NCI-H2107 (cell line): ENCODE measurements around the gene CAB39.

Source experiments
- DNase-seq: peaks from one replicate; lab custom pipeline; 2025; lab: John Stamatoyannopoulos, UW

Gene CAB39

DNA sequence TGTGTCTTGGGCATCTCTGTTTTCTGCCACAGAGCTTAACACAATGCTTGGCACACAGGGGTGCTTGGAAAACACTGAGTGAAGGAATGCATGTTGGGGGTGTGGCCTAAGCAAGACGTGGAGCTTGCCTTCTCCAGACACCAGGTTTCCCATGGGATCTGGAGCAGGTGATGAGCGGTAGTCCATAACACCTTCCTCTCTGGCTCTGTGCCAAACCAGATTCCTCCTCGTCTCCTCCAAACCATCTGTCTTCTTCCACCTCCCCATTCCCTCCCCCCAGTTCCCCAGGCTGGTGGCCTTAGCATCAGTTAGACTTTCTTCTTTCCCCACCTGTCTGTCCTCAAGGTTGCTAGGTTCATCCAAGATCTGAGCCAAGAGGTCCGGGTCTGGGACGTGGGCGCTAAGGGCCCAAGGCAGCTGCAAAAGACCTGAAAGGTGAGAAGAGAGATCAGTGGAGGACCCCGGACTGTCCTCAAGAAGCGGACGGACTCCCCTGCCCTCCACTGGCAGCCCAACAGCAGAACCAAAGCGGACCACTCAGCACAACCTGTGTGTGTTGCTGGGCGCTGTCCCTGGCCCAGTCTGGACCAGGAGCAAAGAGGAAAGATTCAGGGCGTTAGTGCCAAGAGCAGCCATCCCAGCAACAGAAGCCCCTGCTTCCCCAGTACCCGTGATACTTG is 150.9 kb downstream of the CAB39 start:
- no peak for DNase-seq

DNA sequence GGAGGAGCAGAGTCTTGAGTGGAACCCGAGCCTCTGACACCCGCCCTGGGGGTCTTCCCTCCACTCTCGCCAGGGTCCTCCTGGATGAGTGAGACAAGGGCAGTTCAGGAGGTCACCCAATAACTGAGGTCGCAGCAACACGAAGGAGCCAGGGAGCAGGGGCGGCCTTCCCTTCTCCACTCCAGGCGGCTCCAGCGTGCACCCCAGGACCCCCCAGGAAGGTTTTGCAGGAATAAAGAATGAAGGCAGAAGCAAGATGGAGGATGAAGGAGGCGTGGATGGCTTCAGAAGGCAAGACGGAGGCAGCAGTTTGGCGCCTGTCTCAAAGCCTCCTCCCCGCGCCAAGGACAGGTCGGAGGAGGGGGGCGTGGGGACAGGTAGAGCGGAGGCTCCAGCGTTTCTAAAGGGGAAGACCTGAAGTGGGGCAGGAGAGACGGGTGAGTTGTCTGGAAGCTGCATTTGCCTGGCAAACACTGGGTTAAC is 151.5 kb downstream of the CAB39 start:
- DNase-seq = no peak

DNA sequence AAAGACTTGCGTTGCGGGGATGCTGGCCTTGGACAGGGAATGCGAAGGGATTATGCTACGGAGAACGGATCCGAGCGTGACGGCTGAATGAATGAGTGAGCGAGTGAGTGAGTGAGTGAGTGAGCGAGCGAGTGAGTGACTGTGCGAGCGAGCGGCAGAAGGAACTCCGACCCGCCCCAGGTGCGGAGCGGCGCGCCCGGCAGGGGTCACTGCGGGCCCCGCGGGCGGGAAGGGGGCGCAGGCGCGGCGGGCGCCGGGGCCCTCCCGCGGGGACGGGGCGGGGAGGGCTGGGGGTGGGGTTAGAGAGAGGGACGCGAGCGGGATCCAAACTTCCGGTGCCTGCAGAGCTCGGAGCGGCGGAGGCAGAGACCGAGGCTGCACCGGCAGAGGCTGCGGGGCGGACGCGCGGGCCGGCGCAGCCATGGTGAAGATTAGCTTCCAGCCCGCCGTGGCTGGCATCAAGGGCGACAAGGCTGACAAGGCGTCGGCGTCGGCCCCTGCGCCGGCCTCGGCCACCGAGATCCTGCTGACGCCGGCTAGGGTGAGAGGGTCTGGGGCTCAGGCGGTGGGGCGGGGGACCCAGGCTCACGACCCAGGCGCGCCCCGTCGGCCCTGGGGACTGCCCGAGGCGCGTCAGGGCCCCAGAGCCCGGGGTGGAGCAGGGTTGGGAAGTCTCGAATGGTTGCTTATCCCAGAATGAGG is 152.1 kb downstream of the CAB39 start, which contains the start of gene ITM2C:
ITM2C (plus strand) TSS at position 338 of the 702 bp plus-strand sequence; CDS start at position 422, 84 bp downstream.
- no peak for DNase-seq

DNA sequence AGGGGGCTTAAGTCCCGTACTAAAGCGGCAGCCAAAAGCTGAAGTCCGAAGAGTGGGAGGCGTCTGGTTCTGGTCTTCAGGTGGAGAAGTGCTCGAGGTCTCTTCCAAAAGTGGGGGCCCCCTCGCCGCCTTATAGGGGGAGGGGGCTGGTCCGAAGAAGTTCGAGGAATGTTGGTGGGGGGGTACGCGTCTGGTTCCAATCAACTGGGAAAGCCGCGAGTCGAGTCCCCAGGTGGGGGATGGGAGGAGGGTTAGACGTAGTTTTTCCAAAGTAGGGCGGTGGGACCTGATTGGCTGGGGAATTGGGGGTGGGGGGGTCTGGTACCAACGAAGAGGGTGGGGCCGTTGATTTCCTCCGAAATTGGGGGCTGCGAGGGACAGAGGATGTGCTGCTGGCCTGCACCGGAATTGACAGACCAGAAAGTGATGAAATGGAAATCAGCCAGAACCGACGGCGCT is 152.7 kb downstream of the CAB39 start:
- DNase-seq = no peak

DNA sequence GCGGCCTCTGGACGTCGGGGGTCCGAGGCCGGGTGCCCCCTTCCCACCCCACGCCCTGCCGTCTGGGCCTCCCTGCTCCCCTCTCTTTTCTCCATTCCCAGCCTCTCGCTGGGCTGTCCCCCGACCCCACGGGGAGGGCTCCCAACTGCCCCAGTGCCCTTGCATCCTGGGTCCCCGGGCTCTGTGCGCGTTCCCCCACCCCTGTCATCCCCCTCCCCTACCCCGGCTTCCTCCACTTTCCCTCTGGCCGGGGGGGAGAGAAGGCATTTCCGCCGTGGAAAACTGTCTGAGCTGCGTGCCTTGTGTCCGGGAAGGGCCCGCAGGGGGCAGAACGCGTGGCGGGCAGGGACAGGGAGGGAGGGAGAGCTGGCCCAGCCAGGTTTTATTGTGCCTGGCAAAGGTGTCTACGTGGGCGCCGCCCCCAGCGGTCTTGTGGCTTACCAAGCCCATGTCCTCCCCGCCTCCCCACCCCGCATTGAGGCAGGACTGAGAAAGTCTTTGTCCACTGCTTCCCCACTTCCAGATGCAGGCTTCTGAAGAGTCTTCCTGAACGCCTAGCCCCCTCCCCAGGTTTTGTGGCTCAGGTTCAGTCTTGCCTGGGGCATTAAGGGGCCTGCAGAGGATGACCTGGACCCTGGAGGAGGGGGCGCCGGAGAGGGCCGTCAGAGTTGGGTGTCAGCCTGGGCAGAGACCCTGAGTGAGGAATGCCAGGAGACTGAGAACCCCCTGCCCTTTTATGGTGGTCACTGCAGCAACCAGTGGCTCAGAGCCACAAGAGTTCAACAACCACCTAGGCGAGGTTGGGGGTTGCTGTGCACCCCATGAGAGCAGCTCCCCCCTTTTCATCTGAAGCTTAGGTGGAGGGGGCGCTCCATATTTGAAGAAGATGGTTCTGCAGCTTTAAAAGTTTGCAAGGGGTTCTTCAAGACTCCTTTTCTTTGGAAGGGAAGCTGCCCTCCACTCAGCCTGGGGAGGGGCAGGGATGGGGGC is 153.4 kb downstream of the CAB39 start:
- no peak for DNase-seq

DNA sequence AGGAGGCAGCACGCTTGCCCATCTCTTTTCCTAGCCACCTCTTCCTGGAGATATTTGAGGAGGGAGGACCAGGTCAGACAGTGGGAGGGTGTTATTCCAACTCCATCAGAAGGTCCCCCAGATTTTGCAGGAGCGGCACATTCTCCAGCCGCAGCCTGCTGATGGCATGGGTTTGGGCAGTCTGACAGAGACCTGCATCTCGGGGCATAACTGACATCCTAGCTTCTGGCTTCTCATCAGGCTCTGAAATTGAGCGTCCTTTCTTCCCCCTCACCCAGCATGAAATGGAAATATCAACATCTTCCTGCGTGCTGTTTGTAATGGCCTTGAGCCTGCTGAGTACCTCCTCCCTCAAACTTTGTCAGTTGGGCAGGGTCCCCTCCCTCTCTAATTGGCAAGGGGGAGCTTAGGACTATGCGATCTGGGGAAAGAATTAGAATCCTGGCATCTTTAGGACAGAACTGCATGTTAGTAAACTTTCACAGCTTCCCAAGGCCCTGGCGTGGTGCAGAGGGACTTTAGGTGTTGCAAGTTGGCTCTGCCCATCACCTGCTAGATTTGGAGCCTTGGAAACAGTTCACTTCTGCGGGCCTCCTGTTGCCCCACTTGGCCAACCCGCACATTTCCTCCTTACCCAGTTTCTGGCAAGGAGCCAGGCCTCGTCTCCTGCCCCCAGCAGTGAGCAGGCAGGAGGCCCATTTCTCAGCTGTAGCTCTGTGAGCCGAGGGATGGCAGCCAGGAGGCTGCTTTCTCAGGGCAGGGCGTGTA is 154.3 kb downstream of the CAB39 start:
- DNase-seq = no peak

DNA sequence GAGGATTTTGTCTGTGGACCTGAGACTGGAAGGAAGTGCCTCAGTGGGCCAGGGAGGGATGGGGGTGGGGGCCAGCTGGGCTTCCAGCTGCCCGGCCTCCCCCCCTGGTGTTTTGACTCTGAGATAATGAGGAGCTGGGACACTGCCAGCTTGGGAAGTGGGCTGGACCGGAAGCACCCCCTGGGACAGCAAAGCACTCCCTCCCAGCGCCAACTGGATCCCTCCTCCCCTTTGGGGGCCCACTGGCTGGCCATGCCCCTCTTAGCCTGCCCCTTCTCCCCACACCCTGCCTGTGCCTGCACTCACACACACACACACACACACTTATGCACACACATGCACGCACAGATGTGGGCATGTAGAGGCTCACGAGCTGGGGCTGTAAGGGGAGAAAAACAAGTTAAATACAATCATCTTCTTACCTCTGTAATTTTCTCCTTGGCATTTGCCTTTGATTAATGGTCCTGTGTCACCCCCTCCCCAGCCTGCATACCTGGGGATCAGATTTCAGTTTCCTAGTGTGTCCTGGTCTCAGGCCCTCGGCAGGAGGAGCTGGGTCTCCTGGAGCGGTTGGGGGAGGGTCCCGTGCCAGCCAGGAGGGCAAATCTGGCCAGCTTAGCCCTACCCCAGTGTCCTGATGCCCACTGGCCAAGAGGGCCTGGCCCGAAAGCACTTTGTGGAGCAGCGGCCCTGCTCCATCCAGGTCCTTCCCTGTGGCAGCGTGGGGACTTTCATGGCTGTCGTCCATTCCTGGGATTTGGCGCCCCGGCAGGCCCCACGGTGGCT is 155.7 kb downstream of the CAB39 start:
- no peak for DNase-seq

DNA sequence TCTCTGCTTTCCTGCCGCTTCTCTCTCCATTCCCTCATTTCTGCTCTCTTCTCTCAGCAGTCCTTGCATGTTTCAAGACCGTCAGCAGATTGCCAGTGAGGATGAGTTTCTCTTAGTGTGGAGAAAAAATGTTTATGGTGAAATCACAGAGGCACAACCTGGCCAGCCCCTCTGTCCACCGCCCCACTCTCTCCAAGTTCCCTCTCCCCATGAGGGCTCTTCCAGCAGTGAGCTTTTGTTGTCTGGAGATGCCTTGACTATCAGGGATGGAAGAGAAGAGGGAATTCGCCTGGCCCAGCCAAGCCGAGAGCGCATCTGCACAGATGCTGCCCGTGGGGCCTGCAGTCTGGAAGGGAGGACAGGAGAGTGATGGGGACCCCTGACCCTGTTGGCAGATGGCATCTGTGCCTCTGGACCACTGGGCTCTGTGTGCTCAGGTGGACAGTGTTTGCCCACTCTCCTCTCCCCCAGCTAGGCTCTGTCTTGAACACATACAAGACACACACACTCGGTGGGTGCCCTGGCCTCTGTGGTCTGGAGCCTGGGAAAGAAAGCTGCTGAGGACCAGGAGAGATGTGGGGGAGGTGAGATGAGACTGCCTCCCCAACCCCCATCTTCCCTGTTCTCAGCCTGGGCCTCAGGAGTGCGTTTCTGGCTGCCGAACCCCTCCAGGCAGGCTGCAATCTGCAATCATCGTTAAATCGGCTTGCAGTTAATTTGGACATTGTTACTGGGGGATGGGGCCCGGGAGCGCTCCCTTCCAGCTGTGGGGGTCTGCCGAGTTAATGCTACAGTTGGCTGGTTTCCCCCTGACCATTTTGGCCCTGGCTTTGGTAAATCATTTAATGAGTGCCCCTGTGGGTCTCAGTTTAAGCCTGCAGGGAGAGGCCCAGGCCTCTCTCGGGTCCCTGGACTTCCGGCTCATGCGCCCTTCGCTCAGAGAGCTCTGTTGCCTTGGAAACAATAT is 156.6 kb downstream of the CAB39 start:
- no peak for DNase-seq

DNA sequence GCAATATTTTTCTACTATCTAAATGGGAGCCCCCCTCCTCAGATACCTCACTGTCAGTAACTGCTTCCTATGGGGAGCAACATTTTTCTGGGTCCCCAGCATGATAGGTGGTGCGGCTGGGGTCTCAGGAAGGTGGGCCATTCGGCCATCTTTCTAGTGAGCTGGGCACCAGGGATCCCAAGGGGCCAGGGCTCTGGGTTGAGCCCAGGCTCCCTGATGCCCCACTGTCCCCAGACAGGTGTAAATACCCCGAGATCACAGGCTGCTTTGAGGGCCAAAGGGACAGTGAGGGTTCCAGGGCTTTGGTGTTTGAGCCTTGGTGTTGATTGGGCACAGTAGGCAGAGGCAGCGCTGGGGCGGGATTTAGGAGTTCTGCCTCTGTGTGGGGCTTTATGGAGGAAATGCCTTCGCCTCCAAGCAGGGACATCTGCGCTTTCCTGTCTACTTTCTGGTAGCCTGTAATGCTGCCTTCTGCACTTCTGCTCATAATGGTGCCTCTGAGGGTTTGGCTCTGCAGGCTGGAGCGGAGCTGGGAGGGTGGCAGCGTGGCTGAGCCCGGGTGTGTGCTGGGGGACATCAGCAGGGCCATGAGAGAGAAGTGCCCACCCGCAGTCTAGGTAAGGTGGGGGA is 157.4 kb downstream of the CAB39 start:
- DNase-seq = no peak
